Tibial nerve (tissue), 4 donors: ENCODE results near the gene GAL3ST3. TPM values are rescaled to one million over a fixed set of nuclear protein-coding genes. Genes with fewer than 3 reads are reported as not detected.
"Not testable (repeated sequence)": the region's sequence is repeated elsewhere in the genome, so short reads cannot be mapped to it uniquely, and the experiment has no call there.

Experiments used
- DNase-seq, 2 donors: peaks; one replicate each; pipeline ENCODE4 v3.0.0-alpha.2; 2019; ENCODE audit warnings: low spot score in 2 of 2
- H3K27ac ChIP-seq, 4 donors: fragments of 200-600 bp; sonication (generic) in 3 of 4; one replicate each; pipeline ENCODE4 v1.5.1; 2017 to 2019; ENCODE audit warnings: mild to moderate bottlenecking in 1 of 4
- H3K27me3 ChIP-seq, 2 donors: fragments of 200-600 bp; sonication (generic) in 1 of 2; one replicate each; pipeline versions ENCODE4 v1.5.1 to v1.6.0; 2017 to 2019
- H3K36me3 ChIP-seq, 3 donors: fragments of 200-600 bp; sonication (generic); one replicate each; pipeline ENCODE4 v1.5.1; 2018 to 2019
- H3K4me1 ChIP-seq, 4 donors: fragments of 200-600 bp; sonication (generic) in 3 of 4; one replicate each; pipeline ENCODE4 v1.5.1; 2017 to 2019
- H3K4me3 ChIP-seq, 4 donors: fragments of 200-600 bp; sonication (generic) in 3 of 4; one replicate each; pipeline ENCODE4 v1.5.1; 2017 to 2019; ENCODE audit warnings: mild to moderate bottlenecking in 1 of 4, moderate library complexity in 1 of 4
- H3K9me3 ChIP-seq, 4 donors: fragments of 200-600 bp; sonication (generic) in 3 of 4; one replicate each; pipeline ENCODE4 v1.5.1; 2017 to 2019
- CTCF ChIP-seq, 5 experiments: fragments of 200-600 bp in 3 of 5; fragments of 450-650 bp in 2 of 5; sonication (generic) in 3 of 5; IDR thresholded peaks; one replicate each; pipeline ENCODE4 v1.5.1; 2016 to 2019; ENCODE audit warnings: antibody characterized with exemption in 5 of 5, mild to moderate bottlenecking in 3 of 5, moderate library complexity in 2 of 5
- EP300 ChIP-seq, 2 donors: sonication (generic); formaldehyde crosslinking; IDR thresholded peaks; one replicate each; pipeline ENCODE4 v1.6.1; 2017; ENCODE audit warnings: antibody characterized with exemption in 2 of 2, mild to moderate bottlenecking in 1 of 2
- POLR2A ChIP-seq, 2 donors: fragments of 450-650 bp; IDR thresholded peaks; one replicate each; pipeline ENCODE4 v1.6.1; 2017; ENCODE audit warnings: antibody characterized with exemption in 2 of 2, mild to moderate bottlenecking in 2 of 2, moderate library complexity in 2 of 2
- WGBS, 2 donors: methylation state at CpG; one replicate each; pipeline ENCODE4 v1.1.5; 2018; 5-methylcytosine and 5-hydroxymethylcytosine counted together
- total RNA-seq, 4 donors: library from RNA; depleted of rRNA; stranded (reverse); fragments of >200 nt; gene quantifications; one replicate each; pipeline ENCODE4 v1.1.0, GENCODE V29; 2016

GAL3ST3 gene
- total RNA-seq, 4 donors from 2014 or later, result not detected

DNA sequence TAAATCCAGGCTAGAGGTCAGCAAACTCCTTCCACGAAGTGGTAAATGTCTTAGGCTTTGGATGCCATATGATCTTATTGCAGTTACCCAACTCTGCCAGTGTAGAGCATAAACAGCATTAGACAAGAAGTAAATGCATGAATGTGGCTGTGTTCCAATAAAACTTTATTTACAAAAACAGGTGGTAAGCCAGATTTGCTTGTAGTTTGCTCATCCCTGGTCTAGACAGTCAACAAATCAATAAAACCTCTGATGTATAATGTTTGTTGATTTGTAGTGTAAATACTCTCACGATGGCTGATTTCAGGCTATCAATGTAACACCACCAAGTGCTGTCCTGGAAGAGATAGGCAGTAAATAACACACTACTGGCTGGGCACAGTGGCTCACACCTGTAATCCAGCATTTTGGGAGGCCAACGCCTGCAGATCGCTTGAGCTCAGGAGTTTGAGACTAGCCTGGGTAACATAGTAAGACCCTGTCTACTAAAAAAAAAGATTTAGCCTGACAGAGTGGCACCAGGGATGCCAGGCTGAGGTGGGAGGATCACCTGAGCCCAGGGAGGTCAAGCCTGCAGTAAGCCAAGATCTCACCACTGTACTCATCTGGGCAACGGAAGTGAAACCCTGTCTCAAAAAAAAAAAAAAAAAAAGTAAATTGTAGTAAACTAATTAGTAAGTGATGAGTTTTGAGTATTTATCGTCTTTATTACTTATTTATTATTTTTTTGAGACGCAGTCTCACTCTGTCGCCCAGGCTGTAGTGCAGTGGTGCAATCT, 15.8 kb downstream of the GAL3ST3 start:
- no peak for DNase-seq
- no peaks in the 10 kb centered on the region for H3K27me3 ChIP-seq
- no peaks in the 10 kb centered on the region for H3K4me1 ChIP-seq
- no peaks in the 10 kb centered on the region for H3K36me3 ChIP-seq
- no peaks in the 10 kb centered on the region for H3K9me3 ChIP-seq
- no peak overlapping the region for H3K4me3 ChIP-seq
- no peak overlapping the region for H3K27ac ChIP-seq
- TF ChIP-seq POLR2A (IDR thresholded peaks at IDR 0.05) (no peak), CTCF (IDR thresholded peaks at IDR 0.05) (no peak), EP300 (IDR thresholded peaks at IDR 0.05) (no peak)
- WGBS, 2 donors, result 80% methylated on average over 8 of the region's 8 CpGs

DNA sequence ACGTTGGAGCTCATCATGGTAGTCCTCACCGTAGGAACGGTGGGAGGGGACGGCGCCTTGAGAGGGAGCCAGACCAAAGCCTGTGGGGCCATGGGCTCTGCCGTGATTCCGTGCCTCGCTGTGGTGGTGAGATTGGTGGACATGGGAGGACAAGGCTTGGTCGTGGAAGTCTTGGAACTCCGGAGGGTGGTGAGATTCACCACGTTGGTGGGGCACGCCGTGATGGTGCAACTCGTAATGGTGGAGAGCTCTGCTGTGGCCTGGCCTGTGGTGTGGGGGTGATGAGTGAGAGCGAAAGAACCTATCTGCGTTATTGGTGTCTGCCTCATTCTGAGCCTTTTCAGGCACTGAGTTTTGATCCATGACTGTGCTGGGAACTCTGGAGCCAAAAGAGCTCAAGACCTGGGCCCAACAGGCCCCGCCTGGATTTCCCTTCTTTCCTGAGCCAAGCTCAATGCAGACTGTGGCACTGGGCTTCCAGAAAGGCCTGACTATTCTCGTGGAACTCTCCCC, 22.9 kb downstream of the GAL3ST3 start, which contains the start of gene CATSPER1:
Gene CATSPER1, minus strand, starts transcription at position 463 of the 513 bp plus-strand sequence. Its CDS starts 100 bp downstream, at position 363.
- no peaks in the 10 kb centered on the region for H3K9me3 ChIP-seq

DNA sequence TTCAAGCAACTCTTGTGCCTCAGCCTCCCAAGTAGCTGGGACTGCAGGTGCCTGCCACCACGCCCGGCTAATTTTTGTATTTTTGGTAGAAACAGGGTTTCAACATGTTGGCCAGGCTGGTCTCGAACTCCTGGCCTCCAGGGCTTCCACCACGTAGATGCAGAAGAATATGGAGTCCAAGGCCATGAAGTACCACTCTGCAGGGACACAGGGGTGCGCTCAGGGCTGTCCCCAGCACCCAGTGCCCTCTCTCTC, 25.8 kb downstream of the GAL3ST3 start:
- H3K36me3 ChIP-seq, H3K27ac ChIP-seq, H3K27me3 ChIP-seq, DNase-seq, H3K9me3 ChIP-seq, H3K4me3 ChIP-seq: not testable (repeated sequence)
- 87 to 92% methylated on average over 5 of the region's 5 CpGs for WGBS, 2 donors
- H3K4me1 ChIP-seq, result peaks cover 0 to 13% (median 1%) of the 10 kb centered on the region in 4 donors

More for the DNA sequence above, 22.9 kb downstream of the GAL3ST3 start, which contains the start of gene CATSPER1:
- DNase-seq, result no peak
- TF ChIP-seq POLR2A (IDR thresholded peaks at IDR 0.05), result no peak
- TF ChIP-seq EP300 (IDR thresholded peaks at IDR 0.05), result no peak
- no peak for TF ChIP-seq CTCF (IDR thresholded peaks at IDR 0.05)
- H3K36me3 ChIP-seq, result no peaks in the 10 kb centered on the region
- no peak within 1 kb of the TSS for H3K4me3 ChIP-seq
- H3K4me1 ChIP-seq, result peaks cover 0 to 12% (median 1%) of the 10 kb centered on the region in 4 donors
- WGBS, 2 donors, result 91 to 92% methylated on average over 18 of the region's 18 CpGs
- no peaks in the 10 kb centered on the region for H3K27me3 ChIP-seq
- no peak within 1 kb of the TSS for H3K27ac ChIP-seq

DNA sequence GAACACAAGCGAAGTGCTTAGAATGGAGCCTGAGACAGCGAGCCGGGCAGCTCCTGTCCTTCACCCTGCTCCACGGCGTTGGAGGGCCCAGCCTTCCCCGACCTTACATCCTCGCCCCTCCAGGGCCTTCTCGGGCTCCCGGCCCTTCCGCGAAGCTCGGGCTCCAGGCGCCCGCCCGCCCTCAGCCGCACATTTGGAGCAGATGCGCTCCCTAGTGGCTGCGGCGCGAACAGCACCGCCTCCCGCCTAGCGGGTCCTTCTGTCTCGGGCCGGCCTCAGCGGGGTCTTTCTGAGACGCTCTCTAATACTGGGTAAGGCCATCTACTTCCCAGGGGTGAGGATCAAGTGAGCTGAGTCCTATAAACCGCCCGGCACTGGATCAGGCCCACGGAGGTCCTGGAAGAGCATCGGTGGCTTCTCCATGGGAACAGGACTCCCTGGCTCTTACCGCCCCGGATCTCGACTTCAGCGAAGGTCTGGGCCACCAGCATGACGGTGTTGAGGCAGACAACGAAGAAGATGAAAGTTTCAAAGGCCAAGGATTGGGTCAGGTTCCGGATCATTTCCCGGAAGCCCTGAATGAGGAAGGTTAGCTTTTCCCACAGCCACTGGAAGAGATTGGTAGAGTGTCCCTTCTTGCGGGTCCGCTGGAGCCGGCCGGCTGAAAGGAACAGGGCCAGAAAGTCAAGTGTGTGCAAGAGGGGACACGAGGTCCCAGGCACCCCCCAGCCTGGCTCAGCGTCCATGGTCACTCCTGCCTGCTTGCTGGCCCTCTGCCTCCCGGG, 26.4 kb downstream of the GAL3ST3 start:
- Histone ChIP-seq H3K4me1 (peaks cover 0 to 13% (median 1%) of the 10 kb centered on the region in 4 donors), H3K4me3 (no peak overlapping the region), H3K27ac (no peak overlapping the region), H3K36me3 (no peaks in the 10 kb centered on the region), H3K27me3 (no peaks in the 10 kb centered on the region), H3K9me3 (no peaks in the 10 kb centered on the region)
- DNase-seq, result peak; percentile 49 to 69
- TF ChIP-seq EP300 (IDR thresholded peaks at IDR 0.05) (no peak), CTCF (IDR thresholded peaks at IDR 0.05) (peak; percentile 90 to 95 (median 91))
- 19 to 24% methylated on average over 42 to 45 of the region's 46 CpGs for WGBS, 2 donors

GRCh38 chr11:66020618-66021357, 28.2 kb downstream of the GAL3ST3 start:
- TF ChIP-seq EP300 (IDR thresholded peaks at IDR 0.05) (no peak), CTCF (IDR thresholded peaks at IDR 0.05) (no peak), POLR2A (IDR thresholded peaks at IDR 0.05) (no peak)
- H3K4me1 ChIP-seq, result peaks cover 0 to 13% (median 1%) of the 10 kb centered on the region in 4 donors
- no peak overlapping the region for H3K27ac ChIP-seq
- no peaks in the 10 kb centered on the region for H3K9me3 ChIP-seq
- no peaks in the 10 kb centered on the region for H3K27me3 ChIP-seq
- no peak overlapping the region for H3K4me3 ChIP-seq
- no peak for DNase-seq
- H3K36me3 ChIP-seq, result no peaks in the 10 kb centered on the region
- 76 to 83% methylated on average over 22 to 23 of the region's 25 CpGs for WGBS, 2 donors
